ENCODE measurements around the gene CDK10.

DNA sequence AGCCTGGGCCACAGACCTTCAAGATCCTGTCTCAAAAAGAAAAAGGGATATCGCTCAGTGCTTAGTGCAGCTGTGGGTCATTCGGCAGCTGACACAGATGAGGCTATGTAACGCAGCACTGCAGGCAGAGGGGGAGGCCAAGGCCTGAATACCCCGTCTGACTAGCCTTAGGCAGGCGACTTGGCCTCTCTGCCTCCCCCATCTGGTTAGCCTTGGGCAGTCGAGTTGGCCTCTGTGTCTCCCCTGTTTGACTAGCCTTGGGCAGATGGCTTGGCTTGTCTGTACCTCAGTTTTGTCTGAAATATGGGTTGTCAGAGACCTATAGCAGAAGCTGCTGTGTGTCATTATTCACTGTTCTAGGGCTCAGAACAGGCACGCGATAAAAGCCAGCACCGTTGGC, 18.9 kb upstream of the CDK10 start:
- TF ChIP-seq, protein P1, sequence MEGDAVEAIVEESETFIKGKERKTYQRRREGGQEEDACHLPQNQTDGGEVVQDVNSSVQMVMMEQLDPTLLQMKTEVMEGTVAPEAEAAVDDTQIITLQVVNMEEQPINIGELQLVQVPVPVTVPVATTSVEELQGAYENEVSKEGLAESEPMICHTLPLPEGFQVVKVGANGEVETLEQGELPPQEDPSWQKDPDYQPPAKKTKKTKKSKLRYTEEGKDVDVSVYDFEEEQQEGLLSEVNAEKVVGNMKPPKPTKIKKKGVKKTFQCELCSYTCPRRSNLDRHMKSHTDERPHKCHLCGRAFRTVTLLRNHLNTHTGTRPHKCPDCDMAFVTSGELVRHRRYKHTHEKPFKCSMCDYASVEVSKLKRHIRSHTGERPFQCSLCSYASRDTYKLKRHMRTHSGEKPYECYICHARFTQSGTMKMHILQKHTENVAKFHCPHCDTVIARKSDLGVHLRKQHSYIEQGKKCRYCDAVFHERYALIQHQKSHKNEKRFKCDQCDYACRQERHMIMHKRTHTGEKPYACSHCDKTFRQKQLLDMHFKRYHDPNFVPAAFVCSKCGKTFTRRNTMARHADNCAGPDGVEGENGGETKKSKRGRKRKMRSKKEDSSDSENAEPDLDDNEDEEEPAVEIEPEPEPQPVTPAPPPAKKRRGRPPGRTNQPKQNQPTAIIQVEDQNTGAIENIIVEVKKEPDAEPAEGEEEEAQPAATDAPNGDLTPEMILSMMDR (IDR thresholded peaks at IDR 0.05; ENCODE audit: low read length) = no peak
- TF ChIP-seq EZH2phosphoT487 (IDR thresholded peaks at IDR 0.05; ENCODE audit: low read length) = no peak
